Islet precursor cell (in vitro differentiated cells): Measurements from ENCODE around the gene SRRM2.

Source experiments
- DNase-seq: peaks from one replicate; pipeline ENCODE4 v3.0.0-alpha.2; 2018

SRRM2 gene

DNA sequence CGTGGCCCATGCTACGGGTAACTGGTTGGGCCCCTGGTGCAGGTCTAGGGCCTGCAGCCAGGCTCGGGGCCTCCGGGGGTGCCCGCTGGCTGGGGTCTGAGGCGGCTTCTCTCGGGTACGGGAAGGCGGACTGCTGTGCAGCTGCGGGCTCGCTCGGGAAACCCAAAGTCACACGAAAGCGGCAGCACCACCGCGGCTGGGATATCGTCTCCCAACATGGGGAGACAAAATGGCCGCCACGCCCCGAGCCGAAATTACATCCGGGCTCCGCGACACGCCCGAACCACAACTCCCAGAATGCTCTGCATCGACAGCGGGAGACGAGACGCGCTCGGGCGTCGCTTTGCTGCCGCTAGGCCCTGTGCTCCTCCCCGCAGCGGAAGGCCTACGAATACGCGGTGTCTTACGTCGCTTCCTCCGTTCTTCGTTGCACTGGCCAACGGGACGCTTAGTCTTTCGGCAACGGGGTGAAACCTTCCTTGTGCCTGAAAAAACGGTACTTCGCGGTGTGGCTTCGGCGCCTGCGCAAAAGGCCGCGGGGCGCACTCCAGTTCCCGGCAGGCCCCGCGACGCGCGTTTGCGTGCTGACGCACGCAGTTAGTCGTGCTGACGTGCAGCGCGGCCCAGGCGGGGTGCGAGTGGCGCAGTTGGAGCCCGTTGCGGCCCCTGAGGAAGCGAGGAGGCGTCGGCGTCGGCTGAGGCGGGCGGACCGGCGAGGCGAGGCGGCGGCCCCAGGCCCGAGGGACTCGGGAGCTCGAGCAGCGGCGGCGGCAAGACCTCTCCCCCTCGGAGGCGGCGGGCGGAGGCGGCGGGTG is at the start of gene SRRM2:
Gene SRRM2 (plus strand): TSS at position 604 of the 815 bp plus-strand sequence. CDS start 3,727 bp downstream, outside the sequence.
- DNase-seq = peak; percentile 97

DNA sequence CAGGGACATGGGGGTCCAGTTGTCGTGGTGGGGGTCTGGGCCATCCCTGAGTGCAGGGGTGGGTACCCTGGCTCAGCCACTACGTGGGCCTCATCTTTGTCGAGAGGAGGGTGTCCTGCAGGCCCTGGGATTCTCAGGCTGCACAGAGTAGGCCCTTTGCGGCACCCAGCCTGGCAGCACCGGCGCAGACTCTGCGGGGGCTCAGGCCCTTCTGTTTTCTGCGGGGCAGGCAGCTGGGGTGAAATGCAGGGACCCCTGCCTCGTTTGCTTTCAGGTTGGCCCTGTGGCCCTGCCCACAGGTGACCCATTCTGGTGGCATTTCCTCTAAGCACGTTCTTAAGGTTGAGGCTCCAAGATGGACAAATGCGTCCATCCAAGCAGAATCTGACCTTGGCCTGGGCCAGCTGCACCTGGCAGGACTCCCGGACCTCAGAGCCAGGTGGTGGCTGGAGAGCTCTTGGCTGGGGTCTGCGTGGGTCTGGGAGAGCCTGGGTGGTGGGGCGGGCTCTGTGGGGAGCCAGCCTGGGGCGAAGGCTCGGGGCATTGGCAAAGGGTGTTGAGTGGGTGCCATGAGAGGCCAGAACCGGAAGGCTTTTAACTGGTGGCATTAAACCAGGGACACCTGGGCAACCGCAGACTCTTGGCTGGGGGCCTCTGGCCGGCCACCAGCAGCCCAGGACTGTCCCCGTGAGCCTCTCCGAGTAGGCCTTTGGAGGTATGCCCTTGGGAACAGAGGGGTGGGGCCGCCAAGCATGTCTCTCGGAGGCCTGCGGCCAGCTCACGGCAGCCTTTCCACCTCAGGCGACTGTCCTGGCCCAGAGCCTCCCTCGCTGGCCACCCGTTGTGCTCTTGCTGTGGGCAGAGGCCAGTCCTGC is 49.3 kb upstream of the SRRM2 start:
- DNase-seq = no peak

DNA sequence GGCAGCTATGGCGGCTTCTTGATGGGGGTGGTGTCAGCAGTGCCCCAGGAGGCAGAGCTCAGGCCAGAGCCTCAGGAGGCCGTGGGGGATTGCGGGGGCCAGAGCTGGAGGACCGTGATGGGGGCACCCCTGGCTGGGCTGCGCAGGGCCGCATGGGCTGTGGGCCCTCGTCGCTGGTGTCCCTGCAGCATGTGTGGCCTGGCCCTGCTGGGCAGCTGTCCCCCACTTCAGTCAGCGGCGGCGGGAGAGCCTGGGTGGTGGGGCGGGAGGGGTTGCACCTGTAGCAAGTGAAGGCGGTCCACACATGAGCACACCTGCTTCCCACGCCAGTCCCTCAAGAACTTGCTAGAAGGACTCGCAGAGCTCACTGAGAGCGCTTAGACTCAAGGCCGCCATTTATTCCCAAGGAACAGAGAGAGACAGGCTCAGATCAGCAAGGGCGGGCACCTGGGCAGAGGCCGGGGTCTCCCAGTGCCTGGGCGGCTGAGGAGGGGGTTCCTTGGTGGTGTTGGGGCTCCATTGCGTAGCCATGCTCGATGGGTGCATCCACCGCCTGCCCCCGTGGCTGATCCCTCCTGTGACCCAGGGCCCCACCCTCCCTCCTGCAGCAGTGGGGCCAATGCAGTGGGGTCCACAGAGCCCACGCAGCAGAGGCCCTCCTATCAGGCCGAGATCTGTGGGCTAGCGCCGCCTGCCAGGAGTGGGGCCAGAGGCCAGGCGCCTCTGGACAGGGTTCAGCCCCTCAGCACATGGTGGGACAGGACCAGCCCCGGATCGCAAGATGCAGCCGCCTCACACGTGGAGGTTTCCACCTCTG is 48.1 kb upstream of the SRRM2 start:
- no peak for DNase-seq

DNA sequence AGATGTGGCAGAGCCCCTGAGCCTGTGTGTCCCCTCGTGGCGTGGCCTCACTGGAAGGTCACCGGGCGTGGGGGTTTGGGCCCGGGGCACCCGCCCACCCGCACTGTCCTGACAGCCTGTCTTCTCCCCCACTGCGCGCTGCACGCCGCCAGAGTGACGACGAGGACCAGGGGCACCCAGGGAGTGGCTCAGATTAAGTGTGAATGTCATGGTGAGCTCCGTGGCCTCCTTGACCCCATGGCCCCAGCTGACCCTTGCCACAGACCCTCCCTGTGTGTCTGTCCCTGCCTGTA is 47.5 kb upstream of the SRRM2 start:
- no peak for DNase-seq

DNA sequence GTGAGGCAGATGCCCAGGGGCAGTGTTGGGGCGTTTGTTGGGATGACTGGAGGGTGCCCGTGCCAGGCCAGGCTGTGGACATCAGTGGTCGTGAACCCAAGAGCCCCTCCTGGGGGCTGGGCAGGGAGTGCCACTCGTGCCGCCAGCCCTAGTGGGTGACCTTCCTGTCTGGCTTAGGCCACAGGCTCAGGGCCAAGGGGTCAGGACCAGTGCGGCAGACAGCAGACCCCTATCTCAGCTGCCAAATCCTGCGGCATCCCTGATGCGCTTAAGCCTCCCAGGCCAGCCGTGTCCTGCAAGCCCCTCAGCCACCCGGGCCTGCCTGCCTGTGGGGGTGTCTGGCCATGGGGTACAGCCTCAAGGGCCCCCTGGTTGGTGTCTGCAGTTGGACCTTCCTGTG is 47.1 kb upstream of the SRRM2 start:
- no peak for DNase-seq

DNA sequence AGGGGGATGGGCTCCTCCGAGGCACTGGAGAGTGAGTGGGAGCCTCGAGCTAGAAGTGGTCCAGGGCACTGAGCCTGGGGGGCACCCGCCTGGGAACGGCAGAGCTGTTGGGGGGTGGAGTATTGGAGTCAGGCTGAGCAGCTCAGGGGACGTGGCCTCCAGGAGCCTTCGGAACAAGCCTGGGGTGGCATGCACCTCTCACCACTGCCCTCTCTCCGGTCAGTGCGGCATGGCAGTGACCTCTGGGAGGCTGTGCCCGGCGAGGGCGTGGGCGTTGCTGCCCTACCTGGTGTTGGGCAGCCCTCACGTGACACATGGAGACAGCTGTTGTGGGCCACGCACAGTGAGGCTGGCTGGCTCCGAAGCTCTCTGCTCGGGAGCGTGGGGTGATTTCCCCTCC is 46.4 kb upstream of the SRRM2 start:
- DNase-seq = no peak

DNA sequence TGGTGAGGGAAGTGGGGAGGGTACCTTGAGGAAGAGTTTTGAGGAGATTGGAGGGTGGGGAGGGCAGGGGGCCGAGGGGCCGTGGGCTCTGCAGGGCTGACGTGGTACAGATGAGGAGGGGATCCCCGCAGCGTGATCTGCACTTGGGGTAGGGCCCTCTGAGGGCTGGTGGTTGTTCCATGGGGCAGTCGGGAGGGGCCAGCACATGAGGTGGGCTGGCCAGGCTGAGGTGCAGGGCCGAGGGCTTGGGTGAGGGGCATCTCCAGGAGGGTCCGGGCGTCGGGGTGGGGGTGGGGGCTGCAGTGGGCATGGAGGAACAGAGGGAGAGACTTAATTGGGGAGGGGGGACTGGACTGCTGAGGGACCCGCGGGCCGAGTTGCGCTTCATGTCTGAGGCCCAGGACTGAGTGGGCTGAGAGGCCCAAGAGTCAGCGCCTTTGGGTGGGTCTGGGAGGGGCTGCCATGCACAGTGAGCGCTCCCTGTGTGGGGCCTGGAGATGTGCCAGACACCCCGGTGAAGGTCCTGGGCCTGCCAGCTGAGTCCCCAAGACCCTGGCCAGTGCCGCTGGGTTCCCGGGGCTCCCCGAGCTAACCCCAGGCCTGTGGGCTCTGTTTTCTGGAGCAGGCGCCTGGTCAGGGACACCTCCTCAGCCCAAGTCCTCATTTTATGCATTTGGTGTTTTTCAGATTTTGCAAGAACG is 45.7 kb upstream of the SRRM2 start:
- DNase-seq = no peak

DNA sequence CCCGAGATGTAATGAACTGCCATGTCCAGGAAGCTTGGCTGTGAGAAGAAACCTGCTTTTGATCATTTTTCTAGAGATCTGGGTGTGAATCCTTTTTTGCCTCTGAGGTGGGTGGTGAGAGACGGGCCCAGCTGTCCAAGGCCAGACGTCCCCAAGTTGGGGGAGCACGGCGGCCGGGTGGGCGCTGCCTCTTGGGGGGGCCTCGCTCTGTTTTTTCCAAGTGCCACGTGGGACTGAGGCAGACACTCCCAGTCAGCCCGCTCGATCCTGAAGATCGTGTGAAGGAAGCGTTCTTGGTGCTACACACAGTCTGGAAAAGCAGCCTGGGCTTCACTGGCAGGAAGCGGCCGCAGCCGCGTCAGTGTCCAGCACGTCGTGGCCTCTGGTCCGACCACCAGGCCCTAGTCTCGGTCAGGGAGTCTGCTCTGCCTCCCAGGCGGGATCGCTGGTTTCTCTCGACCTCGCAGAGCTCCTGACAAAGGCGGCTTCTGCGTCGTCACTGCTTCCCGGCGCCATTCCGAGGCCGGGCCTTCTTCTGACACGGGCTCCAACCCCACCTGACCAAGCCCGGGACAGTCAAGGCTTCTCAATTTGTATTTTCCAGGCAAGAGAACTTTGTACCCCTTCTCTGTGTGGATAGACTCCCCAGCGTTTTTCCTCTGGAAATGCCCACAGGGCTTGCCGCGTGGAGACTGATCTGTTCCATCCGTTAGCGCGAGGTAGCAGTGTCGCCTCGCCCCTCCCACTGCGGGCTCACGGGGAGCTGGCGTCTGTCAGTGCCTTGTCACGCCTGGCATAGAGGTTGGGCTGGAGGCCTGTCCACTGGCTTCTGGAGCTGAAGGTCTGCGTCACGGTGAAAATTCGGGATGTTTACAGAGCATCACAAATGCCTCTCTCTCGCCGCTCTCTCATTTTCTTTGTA is 44.8 kb upstream of the SRRM2 start:
- DNase-seq = no peak

DNA sequence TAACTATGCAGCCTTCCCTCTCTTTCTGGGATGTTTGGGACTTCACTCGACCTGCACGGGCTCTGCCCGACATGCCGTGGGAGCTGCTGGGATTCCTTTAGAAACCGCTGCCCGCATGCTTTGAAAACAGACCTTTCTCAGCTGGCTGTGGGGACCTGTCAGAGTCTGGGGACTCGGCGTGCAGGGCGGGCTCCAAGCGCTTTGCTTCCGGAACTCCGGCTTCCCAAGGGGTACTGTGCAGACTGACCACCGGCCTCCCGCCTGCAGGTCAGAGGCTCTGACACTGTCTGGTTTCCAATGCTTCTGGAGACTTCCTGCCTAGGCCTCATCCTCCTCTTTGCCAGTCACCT is 44.2 kb upstream of the SRRM2 start:
- DNase-seq = no peak

DNA sequence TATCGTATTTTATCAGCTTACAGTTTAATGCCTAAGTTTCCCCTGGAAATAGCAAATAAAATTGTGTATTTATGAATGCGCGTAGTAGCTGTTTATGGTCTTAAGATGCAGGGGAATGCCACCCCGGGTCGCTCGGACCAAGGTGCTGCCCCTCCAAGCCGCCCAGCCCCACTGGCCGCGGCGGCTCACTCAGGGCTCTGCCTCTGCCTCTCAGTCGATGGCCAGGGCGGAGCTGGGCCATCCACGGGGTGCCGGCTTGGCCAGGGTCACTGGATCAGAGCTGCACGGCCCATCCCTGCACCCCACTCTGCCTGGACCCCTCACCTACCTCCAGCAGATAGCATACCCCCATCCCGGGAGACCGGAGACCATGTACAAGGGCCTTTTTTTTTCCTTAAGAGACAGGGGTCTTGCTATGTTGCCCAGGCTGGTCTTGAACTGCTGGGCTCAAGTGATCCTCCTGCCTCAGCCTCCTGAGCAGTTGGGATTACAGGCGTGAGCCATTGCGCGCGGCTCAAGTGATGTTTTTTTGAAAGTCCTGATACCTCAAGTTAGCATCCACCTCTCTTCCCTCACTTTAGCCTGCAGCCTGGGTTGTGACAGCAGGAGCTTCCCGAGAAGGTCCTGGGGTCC is 43.4 kb upstream of the SRRM2 start:
- no peak for DNase-seq

DNA sequence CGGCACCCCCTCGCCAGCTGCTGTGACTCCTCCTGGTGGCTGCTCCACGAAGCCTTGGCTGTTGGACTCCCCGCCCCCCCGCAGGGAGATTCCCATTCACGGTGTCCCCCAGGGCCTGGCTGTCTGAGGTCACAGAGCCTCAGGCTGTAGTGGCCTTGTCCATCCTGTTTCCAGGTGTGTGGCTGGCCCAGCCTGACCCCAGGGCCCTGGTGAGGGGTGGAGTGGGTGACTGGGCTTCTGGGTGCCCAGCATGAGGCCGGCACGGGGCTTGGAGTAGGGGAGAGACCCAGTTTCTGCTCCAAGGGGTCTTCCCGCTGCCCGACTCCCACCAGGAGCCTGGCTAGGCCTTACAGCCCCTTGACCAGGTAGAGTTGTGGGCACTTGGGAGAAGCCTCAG is 42.9 kb upstream of the SRRM2 start:
- DNase-seq = no peak

DNA sequence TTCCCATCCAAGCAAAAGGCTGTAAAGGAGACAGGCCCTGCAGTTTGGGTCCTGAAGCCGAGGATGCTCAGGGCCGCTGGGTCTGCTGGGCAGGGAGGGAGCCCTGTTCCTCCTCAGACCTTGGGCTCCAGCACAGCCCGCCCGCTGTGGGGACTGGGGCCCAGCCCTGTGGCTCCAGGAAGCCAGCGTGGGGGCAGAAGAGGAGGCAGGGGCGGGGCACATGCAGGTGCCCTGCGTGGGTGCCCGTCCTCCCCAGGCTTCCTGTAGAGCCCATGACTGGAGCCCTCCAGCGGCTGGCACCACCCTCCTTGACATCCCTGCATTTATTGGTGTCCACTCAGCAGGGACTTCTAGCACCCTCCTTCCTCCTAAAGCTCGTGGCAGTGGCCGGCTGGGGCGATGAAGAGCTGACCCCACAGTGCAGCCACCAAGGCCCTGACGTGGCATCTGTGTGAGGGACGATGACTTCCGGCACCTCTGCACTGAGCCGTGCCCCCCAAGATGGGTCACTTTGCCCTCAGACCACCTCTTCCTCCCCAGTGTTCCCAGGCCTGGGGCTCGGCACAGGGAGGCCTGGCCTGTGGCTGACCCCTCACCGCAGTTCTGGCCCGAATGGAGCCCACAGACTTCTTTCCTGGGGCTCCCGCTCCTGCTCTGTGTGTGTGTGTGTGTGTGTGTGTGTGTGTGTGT is 42.3 kb upstream of the SRRM2 start:
- no peak for DNase-seq

DNA sequence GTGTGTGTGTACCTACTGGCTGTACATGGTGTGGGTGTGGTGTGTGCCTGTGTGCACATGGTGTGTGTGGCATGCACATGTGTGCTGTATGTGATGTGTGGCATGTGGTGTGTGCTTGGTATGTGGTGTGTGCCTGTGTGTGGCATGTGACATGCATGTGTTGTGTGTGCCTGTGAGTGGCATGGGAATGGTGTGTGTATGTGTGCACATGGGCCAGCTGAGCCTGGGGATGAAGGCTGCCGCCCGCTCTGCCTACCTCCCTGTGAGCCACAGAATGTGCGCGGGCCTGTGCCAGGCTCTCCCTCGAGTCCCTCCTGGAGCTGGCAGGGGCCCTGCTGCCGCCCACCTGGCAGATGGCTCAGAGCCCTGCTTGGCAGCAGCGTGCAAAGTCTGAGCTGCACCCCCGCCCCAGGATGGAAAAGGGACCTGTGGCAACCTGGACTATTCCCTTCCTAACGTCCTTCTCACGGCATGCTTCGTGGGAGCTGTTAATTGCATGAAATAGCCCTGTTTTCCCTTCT is 41.7 kb upstream of the SRRM2 start:
- DNase-seq = no peak

DNA sequence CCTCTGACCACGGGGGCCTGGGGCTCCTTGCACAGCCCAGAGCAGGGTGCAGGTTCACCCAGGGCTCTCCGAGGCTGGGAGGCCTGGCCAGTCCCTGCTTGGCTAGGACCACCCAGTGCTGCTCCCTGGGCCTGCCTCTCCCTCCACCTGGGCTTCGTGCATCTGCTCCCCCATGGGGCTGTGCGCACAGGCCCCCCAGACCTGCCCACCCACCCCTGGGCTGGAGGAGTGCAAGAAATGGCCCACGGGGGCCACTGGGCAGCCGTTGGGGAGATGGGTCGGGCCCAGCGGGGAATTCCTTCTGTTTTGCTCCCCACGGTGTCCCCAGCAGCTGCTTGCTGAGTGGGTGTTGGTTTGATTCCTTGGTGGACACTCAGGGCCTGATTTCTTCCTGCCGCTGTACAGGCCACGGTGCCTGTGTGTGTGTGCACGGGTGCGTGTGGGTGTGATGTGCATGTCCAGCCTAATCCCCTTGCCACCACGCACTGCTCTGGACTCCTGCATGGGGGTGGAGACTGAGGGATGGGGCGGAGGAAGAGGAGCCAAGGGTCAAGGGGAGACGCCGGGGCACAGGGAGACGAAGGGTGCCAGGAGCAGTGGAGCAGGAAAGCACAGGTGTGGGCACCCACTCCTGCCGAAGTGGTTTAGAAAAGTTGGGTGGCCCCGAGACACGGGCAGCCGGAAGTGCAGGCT is 40.9 kb upstream of the SRRM2 start:
- DNase-seq = no peak

DNA sequence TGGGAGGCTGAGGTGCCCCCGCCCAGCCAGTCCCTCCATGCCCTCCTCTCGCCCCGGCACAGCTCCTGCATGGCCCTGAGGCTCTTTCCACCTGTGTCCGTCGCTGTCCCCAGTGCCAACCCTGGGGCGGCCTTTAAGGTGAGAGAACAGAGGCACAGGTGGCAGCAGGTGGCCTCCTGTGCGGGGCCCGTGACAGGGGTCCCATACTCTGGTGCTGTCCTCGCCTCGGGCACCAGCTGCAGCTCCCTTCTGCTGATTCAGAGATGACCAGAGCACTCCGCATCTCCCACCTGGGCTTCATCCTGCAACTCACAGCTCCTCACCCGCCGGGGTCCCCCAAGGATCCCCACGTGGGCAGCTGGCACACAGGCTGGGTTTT is 40.4 kb upstream of the SRRM2 start:
- no peak for DNase-seq

DNA sequence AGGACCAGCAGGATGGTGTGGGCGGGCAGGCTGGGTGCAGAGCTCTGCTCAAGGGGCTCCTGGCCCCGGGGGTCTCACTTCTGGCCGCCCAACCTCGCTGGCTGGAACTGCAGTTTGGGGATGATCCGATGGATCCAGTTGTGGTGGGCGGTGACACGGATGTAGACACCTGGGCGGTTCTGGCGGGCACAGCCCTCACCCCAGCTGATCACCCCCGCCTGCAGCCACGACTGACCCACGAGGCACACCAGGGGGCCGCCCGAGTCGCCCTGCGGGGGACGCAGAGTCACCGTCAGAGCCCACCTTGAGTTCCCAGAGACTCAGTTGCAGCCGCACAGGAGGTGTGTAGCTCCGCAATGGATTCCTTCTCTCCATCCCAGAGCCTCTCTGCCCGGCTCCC is 39.9 kb upstream of the SRRM2 start:
- no peak for DNase-seq

DNA sequence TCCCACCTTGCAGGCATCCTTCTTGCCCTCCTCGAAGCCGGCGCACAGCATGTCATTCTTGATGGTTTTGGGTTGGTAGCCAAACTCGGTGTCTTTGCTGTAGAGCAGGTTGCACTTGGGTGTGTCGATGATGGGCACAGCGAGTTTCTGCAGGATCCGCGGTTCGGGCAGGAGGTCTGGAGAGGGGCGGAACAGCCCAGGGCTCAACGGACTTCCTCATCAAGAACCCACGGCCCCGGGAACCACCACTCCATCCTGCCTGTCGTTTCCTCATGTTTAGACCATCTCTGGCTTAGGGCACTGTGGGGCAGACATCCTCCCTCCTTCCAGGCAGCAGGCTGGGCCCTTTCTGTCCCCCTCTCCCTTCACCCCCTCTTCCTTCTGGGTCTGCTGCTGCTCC is 38.9 kb upstream of the SRRM2 start:
- no peak for DNase-seq

DNA sequence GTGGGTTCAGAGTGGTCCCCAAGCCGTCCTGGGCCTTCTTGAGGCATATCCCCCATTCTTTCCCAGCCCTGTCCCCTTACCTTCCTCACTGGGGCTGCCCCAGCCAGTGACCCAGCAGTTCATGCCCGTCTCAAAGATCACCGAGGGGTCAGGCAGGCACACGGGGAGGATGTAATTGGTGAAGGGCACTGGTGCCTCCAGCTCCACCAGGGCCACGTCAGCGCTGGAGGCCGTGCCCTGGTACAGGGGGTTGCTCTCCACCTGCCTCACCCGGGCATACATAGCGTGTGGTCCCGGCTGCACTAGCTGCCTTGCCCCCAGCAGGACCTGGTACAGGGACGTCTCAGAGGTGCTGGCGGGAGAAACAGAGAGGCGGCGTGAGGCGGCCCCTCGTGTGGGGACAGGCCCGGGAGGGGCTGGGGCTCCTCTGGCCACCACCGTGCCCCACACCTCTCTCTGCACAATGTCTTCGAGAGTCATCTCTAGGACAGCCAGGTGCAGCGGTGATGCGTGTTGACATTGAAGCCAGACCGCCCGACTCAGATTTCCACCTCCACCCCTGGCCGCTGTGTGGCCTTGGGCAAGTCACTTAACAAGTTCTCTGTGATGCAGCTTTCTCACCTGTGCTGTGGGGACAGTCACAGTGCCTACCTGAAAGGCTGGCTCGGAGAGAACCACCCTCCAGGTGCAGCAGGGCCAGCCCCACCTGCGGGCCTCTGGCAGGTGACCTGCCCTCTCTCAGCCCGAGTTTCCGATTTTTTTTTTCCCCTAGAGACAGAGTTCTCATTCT is 38.3 kb upstream of the SRRM2 start:
- no peak for DNase-seq

DNA sequence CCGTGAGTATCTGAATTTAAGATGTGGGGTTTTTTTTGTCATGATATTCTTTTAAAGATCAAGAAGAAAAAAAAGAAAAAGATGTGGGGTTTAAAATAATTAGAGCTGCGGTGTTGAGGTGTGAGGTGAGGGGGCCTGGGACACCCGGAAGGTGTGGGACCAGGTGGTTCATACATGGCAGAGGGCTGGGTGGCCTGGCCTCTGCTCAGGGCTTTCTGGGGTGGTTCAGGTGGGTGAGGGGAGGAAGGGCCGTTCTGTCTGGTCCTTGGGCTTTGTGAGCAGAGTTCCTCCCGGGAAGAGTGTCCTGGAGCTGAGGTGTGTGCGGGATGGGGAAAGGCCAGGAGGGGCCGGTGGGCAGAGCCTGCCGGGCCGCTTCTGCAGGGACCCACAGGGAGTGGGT is 37.4 kb upstream of the SRRM2 start:
- DNase-seq = no peak
